ENCODE results near the gene NAA16.

GRCh38 chr13:41332829-41333228 lies 21.8 kb downstream of the NAA16 start:
- TF ChIP-seq CTCF (IDR thresholded peaks at IDR 0.05): no peak
- TF ChIP-seq POLR2AphosphoS5 (IDR thresholded peaks at IDR 0.05): peak; percentile 32
- TF ChIP-seq POLR2A (IDR thresholded peaks at IDR 0.05): no peak

All from gastroesophageal sphincter (tissue), 3 donors.